HG02938 (cell line): ENCODE measurements around the gene PIAS1.
"Not testable (repeated sequence)": the region's sequence is repeated elsewhere in the genome, so short reads cannot be mapped to it uniquely, and the experiment has no call there.

Source experiments
- ATAC-seq: cut with Tn5 transposase; IDR thresholded peaks from one replicate; pipeline ENCODE4 v1.9.1; 2021; ENCODE audit warnings: mild to moderate bottlenecking, moderate library complexity; ENCODE audit not compliant: unreplicated experiment

Gene PIAS1

DNA sequence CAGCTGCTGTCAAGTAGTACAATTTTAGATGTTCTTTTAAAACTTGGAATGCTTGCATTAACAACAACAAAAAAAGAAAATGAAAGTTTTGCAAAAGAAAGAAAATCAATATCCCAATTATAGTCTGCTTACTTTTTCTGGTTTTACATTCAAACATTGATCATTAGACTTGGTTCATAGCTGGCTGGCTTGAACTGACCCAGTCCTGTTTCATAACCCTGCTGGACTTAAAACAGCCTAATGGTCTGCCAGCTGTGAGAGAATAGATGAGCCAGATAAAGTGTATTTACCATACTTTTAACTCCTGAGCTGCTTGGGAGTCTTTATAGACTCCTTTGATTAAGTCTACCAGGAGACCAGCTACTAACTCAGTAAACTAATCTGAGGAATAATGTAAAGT, 59.2 kb downstream of the PIAS1 start:
- ATAC-seq, result no peak

DNA sequence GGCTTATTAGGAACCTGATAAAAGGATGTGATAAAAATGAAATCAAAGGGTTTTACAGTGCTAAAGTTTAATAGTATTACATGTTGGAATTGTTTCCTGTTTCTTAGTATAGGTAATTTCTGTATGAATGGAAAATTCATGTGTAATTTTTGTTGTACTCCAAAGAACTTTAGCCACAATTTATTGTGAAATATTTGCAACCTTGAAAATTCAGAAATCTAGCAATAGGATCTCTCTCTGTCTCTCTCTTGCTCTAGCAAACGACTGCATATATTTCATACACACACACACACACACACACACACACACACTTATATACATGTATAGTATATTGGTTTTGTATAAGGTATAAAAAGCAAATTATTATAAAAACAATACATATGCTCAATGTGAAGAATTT, 59.6 kb downstream of the PIAS1 start:
- no peak for ATAC-seq

DNA sequence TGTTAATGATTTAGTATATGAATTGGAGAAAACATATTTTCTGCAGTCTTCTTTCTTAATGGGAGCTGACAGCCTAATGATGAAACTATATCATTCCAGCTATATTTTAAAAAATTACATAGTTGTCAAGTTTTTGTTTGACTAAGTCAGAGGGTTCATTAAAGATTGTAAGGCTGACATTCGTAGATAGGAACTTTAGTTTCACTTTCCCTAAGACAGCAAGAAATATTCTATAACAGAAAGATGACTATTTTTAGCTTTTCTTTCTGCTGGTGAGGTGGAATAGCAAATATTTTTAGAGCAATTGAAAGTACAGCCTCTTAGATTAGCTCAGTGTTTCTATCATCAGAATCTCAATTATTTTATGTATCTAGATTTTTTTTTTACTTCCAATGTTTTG, 60.2 kb downstream of the PIAS1 start:
- no peak for ATAC-seq

DNA sequence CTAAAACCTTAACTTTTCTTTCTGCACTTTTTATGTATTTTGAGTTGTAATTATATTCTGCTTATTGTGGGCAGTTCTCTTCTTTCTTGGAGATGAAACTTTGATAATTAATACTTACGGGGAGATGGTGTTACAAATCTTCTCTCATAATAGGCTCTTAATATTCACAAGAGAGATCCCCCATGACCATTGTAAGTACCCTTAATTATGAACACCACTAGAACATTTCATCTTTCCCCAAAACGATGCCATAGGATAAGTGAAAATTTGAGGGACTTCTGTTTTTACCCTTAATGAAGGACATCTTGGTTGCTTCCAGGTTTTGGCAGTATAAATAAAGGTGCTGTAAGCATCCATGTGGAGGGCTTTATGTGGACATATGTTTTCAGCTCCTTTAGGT, 60.7 kb downstream of the PIAS1 start:
- ATAC-seq, result no peak

DNA sequence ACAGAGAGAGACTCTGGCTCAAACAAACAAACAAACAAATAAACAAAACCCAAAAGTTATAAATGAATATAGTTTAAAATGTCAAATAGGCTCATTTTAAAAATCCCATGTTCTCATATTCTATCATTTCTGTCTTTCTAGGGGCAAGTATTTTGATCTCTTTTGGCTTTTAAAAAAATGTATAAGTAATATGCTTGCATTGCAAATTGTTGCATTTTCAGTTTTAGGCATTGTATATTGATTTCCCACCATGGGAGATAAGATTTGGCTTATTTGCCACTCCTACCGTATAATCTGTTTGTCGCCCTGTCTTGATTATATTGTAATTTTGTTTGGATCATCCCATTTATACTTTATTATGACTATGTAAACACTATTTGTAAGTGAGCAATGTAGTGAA, 70.6 kb downstream of the PIAS1 start:
- ATAC-seq, result no peak

DNA sequence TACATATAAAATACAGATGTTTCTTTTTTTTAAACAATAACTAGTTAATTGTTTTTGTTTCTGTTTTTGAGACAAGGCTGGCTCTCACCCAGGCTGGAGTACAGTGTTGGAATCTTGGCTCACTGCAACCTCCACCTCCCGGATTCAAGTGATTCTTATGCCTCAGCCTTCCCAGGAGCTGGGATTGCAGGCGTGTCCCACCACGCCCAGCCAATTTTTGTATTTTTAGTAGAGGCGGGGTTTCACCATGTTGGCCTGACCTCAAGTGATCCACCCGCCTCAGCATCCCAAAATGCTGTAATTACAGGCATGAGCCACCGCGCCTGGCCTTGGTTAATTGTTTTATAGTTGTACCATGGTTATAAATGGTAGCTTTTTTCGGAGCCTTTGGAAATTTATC, 72.3 kb downstream of the PIAS1 start:
- no peak for ATAC-seq

DNA sequence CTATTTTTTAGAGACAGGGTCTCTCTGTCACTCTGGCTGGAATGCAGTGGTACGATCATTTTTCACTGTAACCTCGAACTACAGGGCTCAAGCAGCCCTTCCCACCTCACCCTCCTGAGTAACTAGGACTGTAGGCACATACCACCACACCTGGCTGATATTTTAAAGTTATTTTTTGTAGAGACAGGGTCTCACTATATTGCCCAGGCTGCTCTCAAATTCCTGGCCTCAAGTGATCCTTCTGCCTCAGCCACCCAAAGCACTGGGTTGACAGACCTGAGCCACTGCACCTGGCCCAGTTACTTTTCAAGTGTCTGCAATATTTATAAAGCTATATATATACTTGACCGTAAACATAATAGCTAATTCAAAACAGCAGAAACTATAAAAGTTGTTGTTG, 75.0 kb downstream of the PIAS1 start:
- ATAC-seq, result no peak

DNA sequence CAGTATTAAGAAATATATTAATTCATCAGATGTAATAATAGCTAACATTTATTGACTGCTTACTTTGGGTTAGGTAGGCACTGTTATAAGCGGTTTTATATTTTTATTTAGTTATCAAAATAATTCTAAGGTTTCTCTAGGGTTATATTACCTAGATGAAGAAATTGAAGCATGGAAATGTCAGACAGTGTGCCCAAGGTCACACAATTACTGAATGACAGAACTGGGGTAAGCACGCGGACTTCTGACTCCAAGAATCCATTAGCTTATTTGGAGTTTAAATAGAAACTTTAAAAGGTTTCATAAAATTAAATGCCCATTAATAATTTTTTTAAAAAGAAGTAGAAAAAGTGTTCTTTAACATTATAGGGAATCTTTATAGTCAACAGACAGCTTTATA, 76.7 kb downstream of the PIAS1 start:
- ATAC-seq, result no peak

DNA sequence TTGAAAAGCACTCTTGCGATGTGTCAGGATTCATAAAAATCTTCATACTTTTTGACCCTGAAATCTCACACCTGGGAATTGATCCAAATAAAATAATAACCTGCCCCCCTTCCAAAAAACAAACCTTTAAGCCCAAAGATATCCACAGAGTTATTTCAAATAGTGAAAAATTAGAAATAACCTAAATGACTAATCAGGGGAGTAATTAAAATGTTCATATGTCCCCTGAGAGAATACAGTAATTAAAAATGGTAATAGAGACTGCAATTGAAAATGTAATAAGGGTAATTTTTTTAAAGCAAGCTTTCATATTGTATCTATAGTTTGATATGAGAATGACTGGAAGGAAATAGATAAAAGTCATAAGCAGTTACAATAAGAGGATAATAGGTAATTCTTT, 83.0 kb downstream of the PIAS1 start:
- no peak for ATAC-seq

DNA sequence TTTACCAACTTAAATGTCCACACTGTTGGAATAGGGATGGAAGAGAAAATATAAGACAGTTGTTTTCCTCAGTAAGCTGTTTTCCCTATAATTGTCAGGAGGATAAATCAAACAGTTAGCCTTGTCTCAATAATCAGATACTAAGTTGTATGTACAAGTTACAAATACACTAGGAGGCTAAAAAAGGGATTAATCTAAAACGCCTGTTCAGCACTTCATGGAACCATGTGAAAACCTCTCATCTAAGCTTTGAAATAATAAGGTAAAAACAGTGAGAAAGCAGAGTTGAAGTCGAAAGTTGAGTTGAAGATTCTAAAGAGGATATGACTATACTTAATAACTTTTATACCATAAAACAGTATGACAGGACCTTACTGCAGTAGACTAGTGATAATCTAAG, 89.0 kb downstream of the PIAS1 start:
- ATAC-seq, result no peak

DNA sequence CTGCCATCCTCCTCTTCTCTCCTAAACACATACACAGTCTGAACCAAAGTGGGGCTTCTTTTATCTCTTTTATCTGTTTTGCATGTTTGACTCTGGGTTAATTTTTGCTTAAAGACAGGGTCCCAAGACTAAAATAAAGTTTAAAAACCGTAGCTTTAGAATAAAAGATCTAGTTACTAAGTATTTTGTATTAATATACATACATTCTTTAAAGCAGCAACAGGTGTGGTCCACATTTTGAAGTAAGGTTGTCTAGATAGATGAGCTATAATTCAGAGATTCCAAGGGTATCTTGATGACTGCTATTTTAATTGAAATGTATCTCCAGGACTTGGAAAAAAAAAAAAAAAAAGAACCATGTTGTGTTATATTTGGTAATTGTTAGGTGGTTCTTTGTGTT, 89.7 kb downstream of the PIAS1 start:
- ATAC-seq, result no peak

DNA sequence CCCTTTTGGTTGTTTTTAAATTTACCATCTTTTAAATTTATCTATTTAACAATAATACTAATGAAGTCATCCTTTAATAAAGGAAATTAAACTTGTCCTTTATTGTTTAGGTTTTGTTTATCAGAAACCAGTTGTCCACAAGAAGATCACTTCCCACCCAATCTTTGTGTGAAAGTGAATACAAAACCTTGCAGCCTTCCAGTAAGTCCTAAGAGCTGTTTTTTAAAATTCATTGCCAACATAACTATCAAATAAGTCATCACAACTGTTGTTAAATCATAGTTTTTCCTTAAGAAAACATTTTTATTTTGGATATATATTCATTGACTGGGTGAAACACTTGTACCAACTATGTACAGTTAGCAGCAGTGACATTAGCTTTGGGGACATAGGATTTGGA, 91.6 kb downstream of the PIAS1 start:
- ATAC-seq, result no peak

DNA sequence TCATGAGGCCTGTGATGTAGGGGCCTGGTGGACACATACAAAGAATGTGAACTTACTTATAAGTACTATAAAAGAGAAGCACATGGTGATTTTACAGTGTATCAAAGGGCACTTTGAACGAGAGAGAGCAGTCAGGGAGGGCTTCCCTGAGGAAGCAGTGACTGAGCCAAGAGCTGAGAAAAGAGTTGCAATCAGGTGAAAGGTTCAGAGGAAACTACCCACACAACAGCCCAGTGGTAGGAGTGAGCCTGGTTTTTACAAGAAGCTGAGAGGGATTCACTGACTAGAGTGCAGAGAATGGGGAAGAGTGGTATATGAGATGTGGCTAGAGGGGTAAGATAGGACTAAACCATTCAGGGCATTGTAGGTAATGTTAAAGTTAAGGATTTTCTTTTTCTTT, 93.9 kb downstream of the PIAS1 start:
- ATAC-seq, result no peak

DNA sequence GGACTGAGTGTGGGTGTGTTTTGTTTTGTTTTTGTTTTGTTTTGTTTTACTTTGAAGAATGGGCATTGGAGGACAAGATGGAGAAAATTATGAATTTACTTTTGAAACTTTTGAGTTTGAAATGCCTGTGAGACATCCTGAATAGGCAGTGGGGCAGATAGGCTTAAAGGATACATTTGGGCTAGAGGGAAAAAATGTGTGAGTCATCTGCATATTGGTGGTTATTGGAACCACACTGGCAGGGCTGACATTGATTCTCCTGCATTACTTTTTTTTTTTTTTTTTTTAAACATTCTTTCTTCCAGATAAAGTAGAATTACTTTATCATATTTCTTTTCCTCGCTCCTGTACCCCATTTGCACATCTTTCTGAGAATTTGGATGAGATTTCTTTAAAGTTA, 94.9 kb downstream of the PIAS1 start:
- no peak for ATAC-seq

DNA sequence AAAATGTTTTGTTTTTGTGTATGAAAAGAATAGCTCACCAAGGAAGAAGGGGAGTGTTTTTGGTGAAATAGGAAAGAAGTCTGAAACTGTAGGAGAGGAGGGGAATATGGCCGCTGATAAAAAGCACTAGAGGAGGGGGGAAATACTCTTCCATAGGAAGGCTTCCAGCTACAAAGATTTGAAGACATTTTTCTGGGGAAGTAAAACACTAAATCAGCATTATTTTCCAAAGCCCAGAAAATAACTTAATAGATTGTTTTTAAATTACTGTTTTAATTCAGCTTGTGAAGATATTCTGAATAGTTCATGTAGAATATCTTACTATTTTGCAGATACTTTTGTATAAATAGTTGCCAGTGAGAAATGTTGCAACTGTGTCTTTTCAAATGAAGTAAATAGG, 96.1 kb downstream of the PIAS1 start:
- no peak for ATAC-seq

DNA sequence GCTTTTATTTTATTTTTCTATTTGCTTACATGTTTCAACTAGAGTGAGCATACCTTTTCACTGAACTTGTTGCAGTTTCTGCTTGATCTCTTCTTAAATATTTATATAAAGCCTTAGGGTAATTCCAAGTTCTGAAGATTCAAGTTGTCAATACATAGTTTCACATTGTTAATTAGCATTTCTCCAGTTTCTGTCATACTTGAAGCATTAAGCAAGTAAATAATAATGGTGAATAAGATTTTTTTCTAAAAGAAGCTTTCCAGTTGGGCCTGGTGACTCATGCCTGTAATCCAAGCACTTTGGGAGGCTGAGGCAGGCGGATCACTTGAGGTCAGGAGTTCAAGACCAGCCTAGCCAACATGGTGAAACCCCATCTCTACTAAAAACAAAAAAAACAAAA, 97.2 kb downstream of the PIAS1 start:
- ATAC-seq, result no peak

DNA sequence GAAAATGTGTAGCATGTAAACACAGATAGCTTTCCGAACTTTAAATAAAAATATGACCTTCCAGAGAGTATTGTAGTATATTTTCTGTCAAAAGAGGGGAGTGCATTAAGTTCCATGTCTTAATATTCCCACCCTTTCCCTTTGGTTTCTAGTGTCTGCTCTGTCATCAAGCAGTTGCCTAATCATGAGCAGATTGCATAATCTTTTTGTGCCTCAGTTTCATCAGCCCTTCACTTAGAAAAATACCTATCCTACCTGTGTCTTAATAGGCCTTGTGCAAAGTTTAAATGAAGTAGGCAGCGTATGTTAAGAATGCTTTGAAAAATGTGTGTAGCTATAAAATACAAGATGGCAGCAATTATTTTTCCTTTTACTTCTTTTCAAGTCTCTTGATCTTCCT, 98.2 kb downstream of the PIAS1 start:
- no peak for ATAC-seq

DNA sequence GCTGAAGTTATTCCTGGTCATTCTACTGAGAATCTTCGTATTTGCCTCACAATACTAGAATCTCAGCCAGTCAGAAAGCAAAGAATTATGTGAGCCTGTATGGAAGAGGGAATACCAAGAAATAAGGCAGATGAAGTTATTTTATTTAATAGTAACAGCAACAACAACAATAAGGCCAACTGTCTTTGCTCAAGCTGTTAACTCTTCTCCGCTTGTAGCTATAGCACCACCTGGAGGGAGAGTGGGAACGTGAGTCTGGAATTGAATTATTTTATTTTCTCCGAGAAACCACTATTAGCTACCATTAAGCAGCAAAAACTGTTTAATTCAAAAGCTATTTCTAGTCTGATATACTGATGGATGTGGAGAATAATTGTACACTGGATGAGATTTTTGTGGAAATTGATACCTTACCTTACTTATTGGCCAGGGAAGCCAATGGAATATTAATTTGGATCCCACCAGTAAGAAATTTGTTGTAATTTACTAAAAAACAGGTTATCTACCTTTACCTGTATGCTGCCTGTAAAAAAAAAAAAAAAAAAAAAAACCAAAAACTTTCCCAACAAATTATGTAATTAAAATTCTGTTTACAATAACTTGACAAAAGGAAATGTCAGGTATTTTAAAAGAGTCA, 100.9 kb downstream of the PIAS1 start:
- no peak for ATAC-seq

DNA sequence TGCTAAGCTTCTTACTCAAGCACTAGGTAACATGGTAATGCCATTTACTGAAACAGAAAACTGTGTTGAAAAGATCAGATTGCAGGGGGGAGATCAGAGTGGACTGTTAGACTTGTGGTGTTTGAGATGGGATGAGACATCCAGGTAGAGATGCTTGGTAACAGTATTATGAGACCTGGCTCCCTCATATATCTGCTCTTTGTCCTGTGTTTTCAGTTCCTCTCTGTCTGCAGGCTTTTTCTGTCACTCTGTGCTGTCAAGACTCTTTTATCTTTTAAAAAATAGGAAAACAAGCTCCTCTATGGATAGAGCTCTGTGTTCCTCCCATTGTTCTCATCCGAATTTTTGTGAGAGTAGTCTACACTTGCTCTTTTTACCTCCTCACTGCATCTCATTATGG, 103.0 kb downstream of the PIAS1 start:
- ATAC-seq, result no peak

DNA sequence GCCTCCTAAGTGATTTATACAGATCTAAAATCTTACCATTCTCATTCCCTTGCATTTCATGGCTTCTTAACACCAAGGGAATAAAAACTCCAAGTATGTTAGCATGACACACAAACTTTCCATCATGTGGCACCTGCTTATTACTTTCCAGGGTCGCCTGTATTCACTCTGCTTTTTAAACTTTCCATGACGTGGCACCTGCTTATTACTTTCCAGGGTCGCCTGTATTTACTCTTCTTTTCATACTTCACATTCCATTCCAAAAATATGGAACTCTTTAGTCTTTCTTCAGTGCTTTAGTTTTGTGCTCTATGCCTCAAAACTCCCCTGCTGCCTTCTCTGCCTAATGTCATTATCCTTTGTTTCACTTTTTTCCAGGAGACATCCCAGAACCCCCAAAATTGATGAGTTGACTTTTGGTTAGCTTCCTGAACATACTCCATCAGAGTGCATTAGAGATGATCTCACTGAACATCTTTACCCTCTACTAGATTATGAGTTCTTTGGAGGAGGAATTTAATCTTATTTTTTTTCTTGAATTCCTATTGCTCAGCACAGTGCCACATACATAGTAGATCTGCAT, 104.0 kb downstream of the PIAS1 start:
- ATAC-seq, result no peak

DNA sequence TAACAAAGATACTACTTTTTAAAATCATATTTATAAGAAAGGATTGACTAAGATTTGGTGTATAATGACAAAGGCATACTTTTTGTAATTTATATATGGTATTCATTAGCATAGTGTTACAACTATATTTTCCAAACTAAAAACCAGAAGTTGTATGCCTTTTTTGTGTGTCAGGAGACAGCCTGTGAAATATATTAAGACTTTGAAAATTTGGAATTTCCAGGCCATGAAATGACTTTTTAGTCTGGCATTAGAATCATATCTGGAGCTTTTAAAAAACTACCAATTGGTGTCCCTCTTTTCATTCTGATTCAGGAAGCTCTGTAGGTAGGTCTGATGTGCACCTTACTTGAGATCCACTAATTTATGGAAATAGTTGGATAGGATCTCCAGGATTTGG, 109.1 kb downstream of the PIAS1 start:
- no peak for ATAC-seq

DNA sequence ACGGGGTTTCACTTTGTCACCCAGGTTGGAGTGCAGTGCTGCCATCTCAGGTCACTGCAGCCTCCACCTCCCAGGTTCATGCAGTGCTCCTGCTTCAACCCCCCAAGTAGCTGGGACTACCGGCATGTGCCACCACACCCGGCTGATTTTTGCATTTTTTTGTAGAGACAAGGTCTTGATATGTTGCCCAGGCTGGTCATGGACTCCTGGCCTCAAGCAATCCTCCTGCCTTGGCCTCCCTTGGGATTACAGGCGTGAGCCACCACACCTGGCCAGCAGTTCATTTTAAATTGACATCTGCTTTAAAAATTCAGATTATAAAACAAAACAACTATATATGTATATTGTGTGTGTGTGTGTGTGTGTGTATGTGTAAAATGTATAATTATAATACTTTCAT, 112.7 kb downstream of the PIAS1 start:
- no peak for ATAC-seq

DNA sequence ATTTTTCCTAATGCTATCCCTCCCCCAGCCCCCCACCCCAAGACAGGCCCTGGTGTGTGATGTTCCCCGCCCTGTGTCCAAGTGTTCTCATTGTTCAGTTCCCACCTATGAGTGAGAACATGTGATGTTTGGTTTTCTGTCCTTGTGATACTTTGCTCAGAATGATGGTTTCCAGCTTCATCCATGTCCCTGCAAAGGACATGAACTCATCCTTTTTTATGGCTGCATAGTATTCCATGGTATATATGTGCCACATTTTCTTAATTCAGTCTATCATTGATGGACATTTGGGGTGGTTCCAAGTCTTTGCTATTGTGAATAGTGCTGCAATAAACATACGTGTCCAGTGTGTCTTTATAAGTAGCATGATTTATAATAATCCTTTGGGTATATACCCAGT, 117.9 kb downstream of the PIAS1 start:
- not testable (repeated sequence) for ATAC-seq
